H1 (cell line): ENCODE measurements around the gene GCK. TPM values are rescaled to one million over a fixed set of nuclear protein-coding genes. Genes with fewer than 3 reads are reported as not detected.
A peak's percentile ranks its signal among the peaks of the same experiment; 100 is the strongest.

ENCODE experiments used
- RBBP5 ChIP-seq: IDR thresholded peaks from 2 replicates; pipeline ENCODE4 v1.7.1; 2012; ENCODE audit warnings: low read depth, mild to moderate bottlenecking, inconsistent platforms, low read length, moderate library complexity, borderline replicate concordance
- ZNF274 ChIP-seq: IDR thresholded peaks from 2 replicates; pipeline ENCODE4 v1.7.0; 2012; ENCODE audit warnings: low read length, borderline replicate concordance; ENCODE audit errors: extremely low read depth
- polyA plus RNA-seq, 7 experiments: library from polyadenylated mRNA; depleted of rRNA in 3 of 7; stranded (reverse) in 5 of 7; unstranded in 2 of 7; fragments of >200 nt in 5 of 7; fragments of 200-250 nt in 2 of 7; gene quantifications; 1 replicate in 5 of 7; 2 replicates in 1 of 7; 4 replicates in 1 of 7; pipeline versions ENCODE4 v1.2.1 to v1.2.3, GENCODE V29; 2011 to 2013; ENCODE audit warnings: missing spikeins in 2 of 7, mixed read lengths in 2 of 7
- total RNA-seq: library from RNA; stranded (reverse); fragmentation: NEBNext Ultra II Directional; extraction: Animal tissue kit (Norgen Biotek cat#: 25700); gene quantifications from 2 replicates; pipeline ENCODE4 v1.2.1, GENCODE V29; 2021

The GCK gene
- total and polyA plus RNA-seq, 2 of the 8 experiments (the other 6 are each of a cell fraction or from before 2014, with no cell fraction given): 2.4 to 4.9 TPM

DNA sequence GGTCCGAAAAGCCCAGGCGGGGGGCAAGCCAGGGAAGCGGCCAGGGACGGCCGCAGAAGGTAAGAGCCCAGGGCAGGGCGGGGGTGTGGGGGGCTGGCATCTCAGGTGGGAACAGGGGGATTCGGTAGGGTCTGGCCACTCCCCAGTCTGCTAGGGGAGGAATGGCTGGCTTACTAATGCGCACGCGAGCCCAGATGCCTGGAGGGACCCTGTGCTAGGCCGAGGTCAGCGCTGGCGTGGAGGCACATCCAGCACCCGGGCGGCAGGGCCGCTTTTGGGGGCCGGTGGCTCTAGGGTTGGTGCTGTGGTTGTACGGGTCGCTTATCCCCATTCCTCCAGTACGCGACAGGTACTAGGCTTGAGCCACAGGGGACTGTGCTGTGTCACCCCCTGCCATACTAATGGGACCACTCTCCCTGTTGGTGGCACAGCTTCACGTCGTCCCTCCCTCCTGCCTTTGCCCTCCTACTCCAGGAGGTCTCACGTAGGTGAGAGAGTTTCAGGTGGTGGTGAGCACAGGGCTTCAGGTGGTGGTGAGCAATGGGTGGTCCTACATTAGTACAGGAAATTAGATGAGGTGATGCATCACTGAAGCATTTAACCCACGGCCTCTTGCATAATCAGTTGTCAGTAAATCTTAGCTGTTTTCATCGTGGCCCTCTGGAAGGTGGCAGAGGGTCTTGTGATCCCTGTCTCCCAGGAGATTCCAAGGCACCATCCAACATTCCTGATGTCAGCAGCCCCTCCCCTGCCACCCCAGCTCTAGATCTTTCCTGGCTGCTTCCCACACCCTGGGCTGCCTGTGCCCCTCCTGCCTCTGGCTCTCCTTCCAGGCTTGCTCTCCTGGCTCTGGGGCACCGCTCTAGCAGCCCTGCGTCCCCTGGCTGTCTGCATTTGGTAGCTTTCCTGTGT is 84.1 kb downstream of the GCK start (continued):
- TF ChIP-seq RBBP5 (peak; percentile 38), ZNF274 (no peak)
